GM06990 (cell line): ENCODE measurements around the gene GRIP1.

Experiments used
- DNase-seq: peaks from one replicate; pipeline ENCODE4 v3.0.0-alpha.2; 2011; ENCODE audit not compliant: insufficient read length; ENCODE audit errors: extremely low read depth
- H3K27me3 ChIP-seq: replicated peaks from 2 replicates; pipeline ENCODE4 v1.6.0; 2011; ENCODE audit warnings: low read length; ENCODE audit not compliant: control insufficient read depth, insufficient read depth
- H3K36me3 ChIP-seq: 2 replicates; pipeline ENCODE4 v1.5.1; 2011; ENCODE audit warnings: low read length; ENCODE audit not compliant: control insufficient read depth, insufficient read depth
- H3K4me3 ChIP-seq: replicated peaks from 2 replicates; pipeline ENCODE4 v1.5.1; 2011; ENCODE audit warnings: low read depth, mild to moderate bottlenecking, control low read depth, low read length
- TF ChIP-seq, protein P1 (sequence below): IDR thresholded peaks from 2 replicates; pipeline ENCODE4 v1.5.1; 2011; ENCODE audit warnings: low read length, control low read depth, mild to moderate bottlenecking, inconsistent platforms; ENCODE audit not compliant: insufficient read depth, poor library complexity, severe bottlenecking

The GRIP1 gene

DNA sequence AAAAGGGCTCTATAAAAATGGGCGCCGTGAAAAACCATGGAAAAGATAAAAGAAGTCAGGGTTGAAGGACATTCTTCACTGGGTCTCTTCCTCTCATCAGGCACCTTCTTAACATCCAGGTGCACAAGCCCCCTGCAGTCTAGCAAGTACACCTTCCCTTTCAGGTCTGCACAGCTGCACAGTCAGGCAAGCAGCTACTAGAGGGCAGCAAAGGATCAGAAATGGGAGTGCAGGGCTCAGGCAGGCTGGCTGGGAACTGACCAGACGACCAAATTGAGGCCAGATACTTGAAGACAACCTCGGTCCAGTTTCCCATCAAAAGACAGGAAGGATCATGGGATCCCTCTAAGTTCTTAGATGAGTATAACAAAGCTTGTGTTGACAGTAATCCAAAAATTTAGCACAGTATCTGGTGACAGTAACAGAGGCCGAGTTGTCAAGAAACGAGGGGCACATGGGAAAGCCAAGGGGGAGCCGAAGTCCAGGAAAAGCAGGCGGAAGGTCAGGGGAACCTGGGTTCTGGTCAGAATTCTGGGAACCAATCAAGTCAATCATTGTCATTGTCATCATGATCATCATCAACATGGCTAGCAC is 10.1 kb upstream of the GRIP1 start:
- DNase-seq = peak; percentile 35
- no peaks in the 10 kb centered on the region for H3K36me3 ChIP-seq
- no peaks in the 10 kb centered on the region for H3K27me3 ChIP-seq
- TF ChIP-seq, protein P1, sequence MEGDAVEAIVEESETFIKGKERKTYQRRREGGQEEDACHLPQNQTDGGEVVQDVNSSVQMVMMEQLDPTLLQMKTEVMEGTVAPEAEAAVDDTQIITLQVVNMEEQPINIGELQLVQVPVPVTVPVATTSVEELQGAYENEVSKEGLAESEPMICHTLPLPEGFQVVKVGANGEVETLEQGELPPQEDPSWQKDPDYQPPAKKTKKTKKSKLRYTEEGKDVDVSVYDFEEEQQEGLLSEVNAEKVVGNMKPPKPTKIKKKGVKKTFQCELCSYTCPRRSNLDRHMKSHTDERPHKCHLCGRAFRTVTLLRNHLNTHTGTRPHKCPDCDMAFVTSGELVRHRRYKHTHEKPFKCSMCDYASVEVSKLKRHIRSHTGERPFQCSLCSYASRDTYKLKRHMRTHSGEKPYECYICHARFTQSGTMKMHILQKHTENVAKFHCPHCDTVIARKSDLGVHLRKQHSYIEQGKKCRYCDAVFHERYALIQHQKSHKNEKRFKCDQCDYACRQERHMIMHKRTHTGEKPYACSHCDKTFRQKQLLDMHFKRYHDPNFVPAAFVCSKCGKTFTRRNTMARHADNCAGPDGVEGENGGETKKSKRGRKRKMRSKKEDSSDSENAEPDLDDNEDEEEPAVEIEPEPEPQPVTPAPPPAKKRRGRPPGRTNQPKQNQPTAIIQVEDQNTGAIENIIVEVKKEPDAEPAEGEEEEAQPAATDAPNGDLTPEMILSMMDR = peak; percentile 81
- no peak overlapping the region for H3K4me3 ChIP-seq

GRCh38 chr12:66684222-66684621 is 5.3 kb upstream of the GRIP1 start:
- no peaks in the 10 kb centered on the region for H3K27me3 ChIP-seq
- no peak for DNase-seq
- TF ChIP-seq, protein P1 = no peak
- H3K4me3 ChIP-seq = no peak overlapping the region
- H3K36me3 ChIP-seq = no peaks in the 10 kb centered on the region

DNA sequence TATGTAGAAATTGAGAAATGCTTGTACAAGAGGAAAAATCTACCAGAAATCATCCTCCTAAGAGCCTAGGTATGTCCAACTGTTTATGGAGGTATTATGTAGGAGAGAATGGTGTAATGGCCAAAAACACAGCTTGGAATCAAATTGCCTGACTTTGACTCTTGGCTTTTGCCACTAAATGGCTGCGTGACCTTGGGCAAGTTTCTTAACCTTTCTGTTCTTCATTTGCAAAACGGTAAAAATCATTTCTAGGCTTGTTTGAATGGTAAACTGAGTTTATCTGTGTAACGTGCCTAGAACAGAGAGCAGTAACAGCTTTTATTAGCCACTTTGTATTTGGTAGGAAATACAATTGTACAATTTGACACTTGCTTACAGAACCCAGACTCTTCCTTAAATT is 4.9 kb upstream of the GRIP1 start:
- TF ChIP-seq, protein P1 = no peak
- DNase-seq = no peak
- H3K4me3 ChIP-seq = no peak overlapping the region
- H3K27me3 ChIP-seq = no peaks in the 10 kb centered on the region
- H3K36me3 ChIP-seq = no peaks in the 10 kb centered on the region

DNA sequence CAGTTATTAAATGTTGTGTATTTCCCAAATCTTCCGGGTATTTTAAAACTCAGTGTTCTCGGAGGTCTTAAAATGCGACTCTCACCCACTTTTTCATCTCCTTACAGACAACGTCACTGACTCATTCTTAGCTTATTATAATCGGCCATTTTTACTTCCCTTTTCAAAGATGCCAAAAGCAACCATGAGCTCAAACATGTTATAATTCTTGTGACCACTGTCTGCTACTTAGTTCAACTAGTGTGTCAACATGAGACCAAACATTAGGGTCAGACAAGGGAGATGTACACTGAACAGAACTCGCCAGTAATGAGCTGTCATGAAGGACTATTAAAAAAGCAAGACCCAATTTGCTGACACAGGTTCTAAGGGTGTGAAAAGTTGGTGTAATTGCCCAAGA is 4.2 kb upstream of the GRIP1 start:
- H3K27me3 ChIP-seq = no peaks in the 10 kb centered on the region
- H3K4me3 ChIP-seq = no peak overlapping the region
- no peaks in the 10 kb centered on the region for H3K36me3 ChIP-seq
- no peak for DNase-seq
- TF ChIP-seq, protein P1 = no peak

GRCh38 chr12:66679461-66680084 is 697 bp upstream of the GRIP1 start:
- no peaks in the 10 kb centered on the region for H3K27me3 ChIP-seq
- TF ChIP-seq, protein P1 = no peak
- no peak overlapping the region for H3K4me3 ChIP-seq
- no peaks in the 10 kb centered on the region for H3K36me3 ChIP-seq
- DNase-seq = no peak
